ENCODE results near the gene RIOK1. TPM values are rescaled to one million over a fixed set of nuclear protein-coding genes. Genes with fewer than 3 reads are reported as not detected.

The RIOK1 gene
- total RNA-seq, 1 donor from 2014 or later = 38.3 TPM

DNA sequence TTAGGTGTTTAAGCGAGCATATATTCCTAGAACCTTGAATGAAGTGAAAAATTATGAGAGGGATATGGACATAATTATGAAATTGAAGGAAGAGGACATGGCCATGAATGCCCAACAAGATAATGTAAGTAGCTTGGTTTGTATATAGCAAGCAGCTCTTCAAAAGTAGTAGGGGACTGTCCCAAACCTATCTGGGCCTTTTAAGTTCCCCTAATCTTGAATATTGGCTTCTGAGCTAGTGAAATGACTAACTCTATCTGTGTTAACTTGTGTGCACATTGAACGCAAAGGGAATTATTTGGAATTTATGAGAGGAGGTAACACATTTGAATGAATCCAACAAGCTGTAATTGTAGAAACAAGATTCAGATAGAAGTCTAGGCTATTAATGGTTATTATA lies 21.7 kb downstream of the RIOK1 start:
- Mint-ChIP-seq H3K4me1 (no peaks in the 10 kb centered on the region), H3K36me3 (ENCODE audit: low read depth) (peaks cover 83% of the 10 kb centered on the region), H3K27me3 (no peaks in the 10 kb centered on the region), H3K9me3 (no peaks in the 10 kb centered on the region), H3K27ac (no peak overlapping the region), H3K4me3 (no peak overlapping the region)
- ChIA-PET CTCF (no interaction called here), POLR2A (no interaction called here)
- DNase-seq (no peak), ATAC-seq (ENCODE audit: low read depth) (no peak)
- intact Hi-C loops (cut with micrococcal nuclease) = no loop called here
- no peak for TF ChIP-seq CTCF (IDR thresholded peaks at IDR 0.05)

- CTCF ChIA-PET = no interaction called here
- TF ChIP-seq CTCF (IDR thresholded peaks at IDR 0.05) = no peak
- intact Hi-C loops (cut with micrococcal nuclease) = no loop called here
- POLR2A ChIA-PET = no interaction called here
- Mint-ChIP-seq H3K27ac (no peak overlapping the region), H3K36me3 (ENCODE audit: low read depth) (peaks cover 81% of the 10 kb centered on the region), H3K27me3 (no peaks in the 10 kb centered on the region), H3K4me1 (no peaks in the 10 kb centered on the region), H3K4me3 (no peak overlapping the region), H3K9me3 (no peaks in the 10 kb centered on the region)
- ATAC-seq (ENCODE audit: low read depth) (no peak), DNase-seq (no peak)
These were observed 23.7 kb downstream of the RIOK1 start for GRCh38 chr6:7413151-7413823.

GRCh38 chr6:7414811-7415210 lies 25.2 kb downstream of the RIOK1 start:
- CTCF ChIA-PET = no interaction called here
- H3K27me3 Mint-ChIP-seq = no peaks in the 10 kb centered on the region
- no peaks in the 10 kb centered on the region for H3K9me3 Mint-ChIP-seq
- no peak overlapping the region for H3K27ac Mint-ChIP-seq
- H3K4me3 Mint-ChIP-seq = no peak overlapping the region
- peaks cover 79% of the 10 kb centered on the region for H3K36me3 Mint-ChIP-seq (ENCODE audit: low read depth)
- intact Hi-C loops (cut with micrococcal nuclease) = no loop called here
- ATAC-seq (ENCODE audit: low read depth) = no peak
- H3K4me1 Mint-ChIP-seq = no peaks in the 10 kb centered on the region
- POLR2A ChIA-PET = no interaction called here
- no peak for DNase-seq
- no peak for TF ChIP-seq CTCF (IDR thresholded peaks at IDR 0.05)

DNA sequence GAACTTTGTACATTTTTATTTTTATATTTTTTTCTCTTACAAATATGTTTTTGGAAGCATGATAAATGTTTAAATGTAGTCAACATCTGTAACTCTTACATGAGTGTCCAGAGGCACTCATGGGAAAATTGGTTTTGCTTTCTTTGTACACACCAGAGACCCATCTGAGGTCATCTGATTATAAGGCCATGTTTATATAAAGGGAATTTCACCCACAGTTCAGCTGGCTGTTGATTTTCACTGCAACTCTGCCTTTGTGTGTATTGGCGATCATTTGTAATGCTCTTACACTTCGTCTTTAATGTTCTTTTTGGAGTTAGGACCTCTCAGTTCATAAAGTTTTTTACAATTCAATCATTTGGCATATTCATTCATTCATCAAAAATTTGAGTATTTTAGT lies 28.1 kb downstream of the RIOK1 start:
- H3K36me3 Mint-ChIP-seq (ENCODE audit: low read depth) = peaks cover 67% of the 10 kb centered on the region
- H3K4me3 Mint-ChIP-seq = no peak overlapping the region
- ChIA-PET POLR2A (no interaction called here), CTCF (no interaction called here)
- H3K27me3 Mint-ChIP-seq = no peaks in the 10 kb centered on the region
- intact Hi-C loops (cut with micrococcal nuclease) = no loop called here
- no peak overlapping the region for H3K27ac Mint-ChIP-seq
- DNase-seq = no peak
- no peak for TF ChIP-seq CTCF (IDR thresholded peaks at IDR 0.05)
- no peaks in the 10 kb centered on the region for H3K4me1 Mint-ChIP-seq
- ATAC-seq (ENCODE audit: low read depth) = no peak
- H3K9me3 Mint-ChIP-seq = no peaks in the 10 kb centered on the region

DNA sequence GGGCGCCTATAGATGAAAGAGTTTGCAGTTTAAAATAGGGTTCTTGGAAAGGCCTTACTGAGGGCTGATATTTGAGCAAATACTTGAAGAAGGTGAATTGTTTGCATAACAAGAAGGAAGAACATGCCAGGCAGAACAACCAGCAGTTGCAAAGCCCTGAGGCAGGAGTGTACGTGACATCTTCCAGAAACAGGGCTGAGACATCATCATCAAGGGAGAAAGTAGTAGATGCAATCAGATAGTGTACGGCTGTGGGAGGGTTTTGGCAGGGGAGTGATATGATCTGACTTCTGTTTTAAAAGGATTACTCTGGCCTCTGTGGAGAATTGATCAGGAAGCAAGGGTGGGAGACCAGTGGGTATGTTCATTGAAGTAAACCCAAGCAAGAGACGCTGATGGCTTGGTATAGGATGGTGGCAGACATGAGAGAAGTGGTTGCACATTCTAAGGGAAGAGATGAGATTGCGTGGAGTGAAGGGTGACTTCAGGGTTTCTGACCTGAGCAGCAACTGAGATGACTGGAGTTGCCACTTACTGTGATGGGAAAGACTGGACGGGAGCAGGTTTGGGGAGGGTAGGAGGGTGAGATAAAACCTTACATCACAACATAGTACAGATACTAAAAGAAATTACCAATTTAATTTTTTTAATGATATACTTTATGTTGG lies 28.8 kb downstream of the RIOK1 start:
- Mint-ChIP-seq H3K4me1 (no peaks in the 10 kb centered on the region), H3K27me3 (no peaks in the 10 kb centered on the region), H3K27ac (no peak overlapping the region), H3K9me3 (no peaks in the 10 kb centered on the region), H3K4me3 (no peak overlapping the region), H3K36me3 (ENCODE audit: low read depth) (peaks cover 62% of the 10 kb centered on the region)
- DNase-seq (no peak), ATAC-seq (ENCODE audit: low read depth) (no peak)
- CTCF ChIA-PET = no interaction called here
- intact Hi-C loops (cut with micrococcal nuclease) = no loop called here
- TF ChIP-seq CTCF (IDR thresholded peaks at IDR 0.05) = no peak
- POLR2A ChIA-PET = no interaction called here

Measured in activated B cell treated with CpG ODN at 0.5 μM for 24 hours (primary cell).